NCI-H524 treated with DMSO at 0.1 percent for 48 hours (cell line): Measurements from ENCODE around the gene SPRYD4.
"Not testable (repeated sequence)": the region's sequence is repeated elsewhere in the genome, so short reads cannot be mapped to it uniquely, and the experiment has no call there.

Experiments
- DNase-seq: peaks from one replicate; lab custom pipeline; 2025; lab: John Stamatoyannopoulos, UW

Gene SPRYD4

DNA sequence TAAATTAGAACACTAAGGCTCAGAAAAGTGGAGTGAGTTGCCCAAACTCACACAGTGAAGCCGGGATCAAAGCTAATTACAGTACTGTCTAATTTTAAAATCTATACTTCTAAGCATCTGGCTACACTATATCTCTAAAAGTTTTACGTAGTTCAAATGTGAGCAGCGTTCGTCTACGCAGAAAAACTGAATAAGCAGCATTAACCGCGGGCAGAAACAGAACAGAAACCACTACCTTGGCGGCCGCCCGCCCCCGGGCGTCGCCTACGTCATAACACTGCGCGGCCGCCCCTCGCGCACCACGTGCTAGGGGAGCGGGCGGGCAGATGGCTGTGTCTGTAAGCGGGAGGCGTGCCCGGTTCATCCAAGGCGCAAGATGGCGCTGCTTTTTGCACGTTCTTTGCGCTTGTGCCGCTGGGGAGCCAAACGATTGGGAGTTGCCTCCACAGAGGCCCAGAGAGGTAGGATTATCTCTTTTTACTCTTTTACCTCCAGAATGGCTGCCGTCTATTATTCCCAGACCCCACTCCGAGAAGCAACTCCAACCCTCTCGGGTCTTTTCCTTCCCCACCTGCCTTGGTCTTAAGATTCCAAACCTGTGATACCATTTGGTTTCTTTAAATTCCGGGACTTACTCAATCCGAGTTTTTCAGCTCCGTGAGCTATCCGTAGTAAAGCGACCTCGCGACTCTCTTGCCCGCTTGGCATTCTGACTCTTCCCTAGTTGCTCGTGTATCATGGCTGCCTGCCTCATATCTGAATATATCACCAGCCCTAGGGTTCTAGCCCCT, at the start of gene SPRYD4:
Gene SPRYD4, plus strand, starts transcription at position 363 of the 791 bp plus-strand sequence. Its CDS starts 14 bp downstream, at position 377.
- DNase-seq: peak; percentile 55

DNA sequence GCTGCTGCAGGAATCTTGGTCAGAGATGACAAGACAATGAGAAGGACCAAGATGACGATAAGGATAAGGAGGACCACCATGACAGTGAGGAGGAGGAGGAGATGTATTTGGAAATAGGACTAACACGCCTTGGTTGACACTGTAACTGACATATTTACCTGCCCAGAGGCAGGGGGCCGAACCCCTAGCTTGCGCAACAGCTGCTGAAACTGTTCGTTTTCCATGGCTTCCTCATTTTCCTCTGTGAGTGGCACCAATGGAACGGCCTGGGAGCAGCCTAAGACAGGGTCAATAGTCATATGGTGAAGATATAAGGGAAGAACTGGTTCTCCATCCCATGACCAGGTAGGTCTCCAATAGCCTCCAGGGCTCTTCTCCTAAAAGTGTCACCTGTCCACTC, 48.0 kb upstream of the SPRYD4 start:
- no peak for DNase-seq

DNA sequence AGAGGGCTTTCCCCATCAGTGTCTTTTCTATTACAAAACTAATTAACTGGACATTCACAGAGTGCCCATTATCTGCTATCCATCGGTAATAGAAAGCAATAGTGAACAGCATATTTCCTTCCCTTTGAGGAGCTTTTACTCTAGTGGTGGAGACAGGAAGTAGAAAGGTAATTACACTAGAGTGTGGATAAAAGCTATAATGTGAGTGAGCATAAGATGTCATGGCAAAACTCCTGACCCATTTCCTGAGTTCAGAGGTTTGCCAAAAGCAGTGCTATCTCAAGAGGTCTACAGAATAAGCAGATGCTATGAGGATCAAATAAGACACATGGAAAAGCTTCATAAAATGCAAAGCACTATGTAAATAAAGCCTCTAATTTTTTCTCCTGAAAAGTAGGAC, 43.2 kb upstream of the SPRYD4 start:
- DNase-seq: no peak

DNA sequence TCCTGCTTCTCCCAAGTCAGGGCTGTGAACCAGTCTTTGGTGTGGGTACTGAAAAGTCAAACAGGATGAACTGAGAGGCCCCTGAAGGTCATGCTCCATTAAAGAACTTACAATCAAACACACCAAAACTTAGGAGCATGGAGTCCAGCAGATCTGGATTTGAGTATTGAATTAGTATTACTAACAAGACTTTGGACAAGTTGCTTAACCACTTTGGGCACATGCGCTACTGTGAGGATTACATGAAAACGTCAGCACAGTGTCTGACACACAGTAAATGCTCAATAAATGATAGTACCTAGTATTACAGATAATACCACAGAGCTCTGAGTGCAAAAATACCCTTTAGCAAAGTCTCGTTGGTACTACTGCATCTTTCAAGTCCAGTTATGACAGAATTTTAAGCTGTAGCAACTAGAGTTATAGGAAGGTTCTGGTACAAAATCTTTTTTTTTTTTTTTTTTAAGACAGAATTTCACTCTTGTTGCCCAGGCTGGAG, 42.4 kb upstream of the SPRYD4 start:
- DNase-seq: no peak

DNA sequence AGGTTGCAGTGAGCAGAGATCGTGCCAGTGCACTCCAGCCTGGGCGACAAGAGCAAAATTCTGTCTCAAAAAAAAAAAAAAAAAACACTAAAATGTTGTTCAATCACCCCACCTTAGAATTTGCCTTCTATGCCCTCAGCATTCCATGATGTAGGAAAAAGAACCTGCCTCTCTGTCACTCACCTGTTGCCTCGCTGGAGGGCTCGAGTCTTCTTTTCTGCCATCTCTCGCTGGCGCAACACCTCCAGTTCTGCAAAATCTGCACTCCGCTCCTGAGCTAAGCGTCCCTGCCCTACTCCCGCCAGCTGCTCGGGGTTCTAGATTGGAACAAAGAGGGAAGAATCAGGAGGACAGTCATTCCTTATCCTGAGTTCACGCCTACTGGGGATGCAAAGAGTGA, 37.1 kb upstream of the SPRYD4 start:
- no peak for DNase-seq

DNA sequence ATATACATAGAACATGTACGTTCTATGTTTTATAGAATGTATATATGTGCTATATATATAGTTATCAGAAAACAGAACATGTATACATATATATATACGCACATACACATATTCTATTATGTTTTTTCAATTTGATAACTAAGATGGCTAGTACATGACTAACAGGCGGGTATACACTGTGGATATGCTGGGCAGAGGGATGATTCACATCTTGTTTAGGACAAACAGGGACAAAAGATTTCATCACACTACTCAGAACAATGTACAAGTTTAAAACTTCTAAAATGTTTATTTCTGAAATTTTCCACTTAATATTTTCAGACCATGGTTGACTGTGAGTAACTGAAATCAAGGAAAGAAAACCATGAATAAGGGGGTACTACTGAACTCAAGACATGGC, 36.5 kb upstream of the SPRYD4 start:
- DNase-seq: no peak

DNA sequence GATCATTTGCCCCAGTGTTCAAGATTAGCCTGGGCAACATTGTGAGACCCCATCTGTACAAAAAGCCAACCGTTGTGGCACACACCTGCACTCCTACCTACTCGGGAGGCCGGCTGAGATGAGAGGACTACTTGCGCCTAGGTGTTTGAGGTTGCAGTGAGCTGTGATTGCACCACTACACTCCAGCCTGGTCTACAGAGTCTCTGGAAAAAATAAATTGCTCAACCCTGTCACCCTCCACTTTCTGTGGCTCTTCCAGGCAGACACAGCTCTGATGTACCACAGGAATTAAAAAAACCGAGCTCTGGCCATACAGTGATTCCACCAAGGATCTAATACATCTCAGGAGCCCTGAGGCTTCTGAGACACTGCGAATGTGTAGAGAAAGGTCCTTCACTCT, 33.5 kb upstream of the SPRYD4 start:
- no peak for DNase-seq

DNA sequence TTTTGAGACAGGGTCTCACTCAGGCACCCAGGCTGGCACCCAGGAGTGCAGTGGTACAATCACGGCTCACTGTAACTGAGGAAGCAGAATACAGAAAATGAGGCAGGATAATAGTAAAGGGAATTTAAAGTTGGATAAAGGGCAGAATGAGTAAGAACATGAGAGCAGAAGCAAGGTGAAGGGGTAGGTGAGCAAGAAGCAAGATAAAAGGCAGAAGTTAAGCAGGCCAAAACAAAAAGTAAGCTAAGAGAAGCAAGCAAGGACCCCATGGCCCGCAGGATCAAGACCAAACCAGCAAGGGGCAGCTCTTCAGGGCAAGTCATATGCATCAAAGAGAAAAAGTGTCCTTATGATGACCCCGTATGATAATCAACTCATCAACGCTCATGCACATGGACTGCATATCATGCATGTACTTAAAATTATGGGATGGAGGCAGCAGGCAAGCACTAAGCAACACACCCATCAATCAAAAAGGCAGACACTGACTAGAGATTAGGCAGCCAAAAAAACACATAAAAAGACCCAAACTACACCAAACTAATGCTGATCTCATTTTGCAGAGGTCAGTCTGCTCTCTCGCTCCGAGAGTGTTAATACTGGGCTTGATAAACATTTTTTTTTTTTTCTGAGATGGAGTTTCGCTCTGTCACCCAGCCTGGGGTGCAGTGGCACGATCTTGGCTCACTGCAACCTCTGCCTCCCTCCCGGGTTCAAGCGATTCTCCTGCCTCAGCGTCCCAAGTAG, 30.8 kb upstream of the SPRYD4 start:
- DNase-seq: no peak

DNA sequence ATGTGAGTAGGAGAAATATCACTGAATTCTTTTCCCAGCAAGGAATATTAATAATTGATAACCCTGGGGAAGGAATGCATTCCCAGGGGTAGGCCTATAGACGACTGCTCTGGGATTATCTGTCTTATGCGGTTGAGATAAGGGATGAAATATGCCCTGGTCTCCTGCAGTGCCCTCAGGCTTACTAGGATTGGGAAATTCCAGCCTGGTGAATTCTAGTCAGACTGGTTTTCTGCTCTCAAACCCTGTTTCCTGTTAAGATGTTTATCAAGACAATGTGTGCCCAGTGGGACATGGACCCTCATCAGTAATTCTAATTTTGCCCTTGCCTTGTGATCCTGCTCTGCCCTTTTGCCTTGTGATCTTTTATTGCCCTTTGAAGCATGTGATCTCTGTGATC, 25.2 kb upstream of the SPRYD4 start:
- DNase-seq: not testable (repeated sequence)

DNA sequence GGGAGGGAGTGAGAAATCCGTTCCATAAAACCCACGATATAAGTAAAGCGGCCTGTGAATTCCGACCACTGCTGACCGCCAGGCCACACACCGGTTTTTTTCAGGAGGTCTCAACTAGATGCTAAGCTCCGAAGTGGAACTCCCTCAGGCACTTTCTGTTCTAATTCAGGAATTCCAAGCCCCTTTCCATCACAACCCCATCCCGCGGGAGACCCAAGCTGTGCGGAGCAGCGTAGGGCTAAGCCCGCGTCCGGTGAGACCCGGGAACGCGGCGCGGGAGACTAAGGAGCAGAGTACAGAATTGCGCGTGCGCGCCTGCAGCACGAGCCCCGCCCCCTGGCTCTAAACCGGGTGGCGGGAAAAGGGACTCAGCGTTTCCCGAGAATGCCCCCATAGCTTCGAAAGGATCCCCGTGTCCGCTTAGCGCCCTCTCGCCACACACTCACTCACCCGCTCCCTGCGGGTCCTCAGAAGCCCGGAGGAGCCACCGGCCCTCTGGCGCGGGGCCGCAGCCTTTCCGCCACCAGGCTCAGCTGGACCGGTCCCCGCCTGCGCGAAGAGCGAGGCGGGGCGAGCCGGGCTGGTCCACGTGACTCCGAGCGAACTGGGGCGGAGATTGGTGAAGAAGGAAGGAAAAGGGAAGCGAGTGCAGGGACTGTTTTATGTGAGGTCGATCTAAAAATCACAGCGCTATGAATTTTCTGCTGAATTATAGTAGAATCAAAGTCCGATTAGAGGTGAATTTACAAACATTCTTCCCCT, 19.3 kb upstream of the SPRYD4 start, which contains the start of gene TIMELESS:
Gene TIMELESS, minus strand, starts transcription at position 567 of the 762 bp plus-strand sequence. CDS start 15,256 bp downstream, outside the sequence.
- DNase-seq: peak; percentile 61

DNA sequence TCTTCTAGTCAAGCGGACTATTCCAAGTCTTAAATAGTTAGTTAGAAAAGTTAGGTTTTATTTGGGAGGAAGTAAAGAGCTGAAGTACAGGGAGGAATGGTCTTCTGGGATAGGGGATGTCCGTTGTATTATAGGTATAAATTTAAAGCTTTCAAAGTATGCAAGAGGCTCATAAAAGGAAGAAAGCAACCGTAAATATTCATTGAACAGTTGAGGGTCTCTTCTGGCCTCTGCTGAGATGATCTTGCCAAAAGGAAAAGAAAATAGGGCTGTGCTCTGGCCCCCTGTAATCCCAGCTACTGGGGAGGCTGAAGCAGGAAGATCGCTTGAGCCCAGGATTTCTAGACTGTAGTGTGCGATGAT, 18.8 kb upstream of the SPRYD4 start:
- DNase-seq: no peak

DNA sequence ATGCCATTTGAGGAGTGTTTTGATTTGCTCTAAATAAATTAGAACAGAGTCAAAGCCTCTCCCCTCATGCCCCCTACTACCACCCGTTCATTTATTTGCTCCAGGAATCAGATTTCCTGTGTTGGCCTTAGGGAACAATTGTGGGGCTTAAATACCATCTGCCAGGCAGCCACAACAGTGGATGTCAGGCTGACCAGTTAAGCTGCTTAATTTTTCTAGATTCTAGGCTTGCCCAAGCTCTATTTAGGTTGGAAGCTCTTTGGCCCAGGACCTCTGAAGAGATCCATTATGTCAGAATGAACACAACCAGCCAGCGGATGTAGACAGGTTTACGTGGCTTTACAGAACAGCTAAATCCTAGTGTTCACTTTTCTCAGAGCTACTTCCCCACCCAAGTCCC, 18.1 kb upstream of the SPRYD4 start:
- DNase-seq: peak; percentile 75

DNA sequence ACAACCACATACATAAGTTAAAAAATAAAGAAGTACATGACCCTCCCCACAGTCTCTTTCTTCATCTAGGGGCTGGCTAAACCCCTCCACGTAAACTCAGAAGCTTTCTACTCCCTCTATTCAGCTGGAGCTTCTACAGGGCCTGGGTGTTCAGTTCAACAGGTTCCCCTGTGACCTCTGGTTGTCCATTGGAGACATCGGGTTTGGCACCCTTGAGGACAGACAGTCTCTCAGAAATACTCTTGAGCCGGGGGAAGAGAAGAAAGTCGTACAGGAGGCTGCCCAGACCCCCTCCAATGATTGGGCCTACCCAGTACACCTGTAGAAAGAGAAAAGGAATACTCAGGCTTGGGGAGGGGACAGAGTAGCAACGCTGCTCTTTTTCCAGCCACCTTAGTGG, 17.2 kb upstream of the SPRYD4 start:
- DNase-seq: no peak

DNA sequence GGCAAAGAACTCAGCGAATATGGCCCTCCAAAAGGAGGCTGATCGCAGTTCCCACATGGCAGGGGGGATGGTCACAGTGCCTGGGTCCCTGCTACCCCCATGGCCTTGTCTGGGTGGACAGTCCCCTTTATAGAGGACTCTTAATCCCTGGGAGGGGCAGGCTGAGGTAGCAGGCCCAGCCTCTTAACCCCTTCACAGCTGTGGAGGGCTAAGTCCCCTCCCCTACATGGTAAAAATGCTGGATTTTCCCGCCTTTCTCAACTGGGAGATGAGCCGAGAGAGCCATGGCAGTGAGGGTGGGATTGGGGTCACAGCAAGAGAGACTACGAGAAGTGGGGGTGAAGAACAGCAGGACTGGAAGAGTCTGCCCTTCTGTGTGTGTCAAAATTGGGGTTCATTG, 13.8 kb upstream of the SPRYD4 start, which contains the start of gene MIP:
Gene MIP, minus strand, starts transcription at position 101 of the 400 bp plus-strand sequence. Its CDS starts 44 bp downstream, at position 57.
- DNase-seq: no peak

DNA sequence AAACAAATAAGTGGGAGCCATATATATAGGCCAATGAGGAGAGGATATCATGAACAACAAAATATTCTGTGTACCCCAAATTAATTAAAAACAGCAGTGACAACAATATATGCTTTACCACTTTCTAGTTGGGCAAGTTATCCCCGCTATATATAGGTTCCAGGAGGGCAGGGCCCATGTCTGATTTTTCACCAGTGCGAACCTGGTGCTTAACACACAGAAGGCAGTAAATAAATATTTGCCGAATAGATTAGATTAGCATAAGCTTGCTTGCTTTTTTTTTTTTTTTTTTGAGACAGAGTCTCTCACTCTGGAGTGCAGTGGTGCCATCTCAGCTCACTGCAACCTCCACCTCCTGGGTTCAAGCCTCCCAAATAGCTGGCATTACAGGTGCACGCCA, 10.6 kb upstream of the SPRYD4 start:
- DNase-seq: no peak

DNA sequence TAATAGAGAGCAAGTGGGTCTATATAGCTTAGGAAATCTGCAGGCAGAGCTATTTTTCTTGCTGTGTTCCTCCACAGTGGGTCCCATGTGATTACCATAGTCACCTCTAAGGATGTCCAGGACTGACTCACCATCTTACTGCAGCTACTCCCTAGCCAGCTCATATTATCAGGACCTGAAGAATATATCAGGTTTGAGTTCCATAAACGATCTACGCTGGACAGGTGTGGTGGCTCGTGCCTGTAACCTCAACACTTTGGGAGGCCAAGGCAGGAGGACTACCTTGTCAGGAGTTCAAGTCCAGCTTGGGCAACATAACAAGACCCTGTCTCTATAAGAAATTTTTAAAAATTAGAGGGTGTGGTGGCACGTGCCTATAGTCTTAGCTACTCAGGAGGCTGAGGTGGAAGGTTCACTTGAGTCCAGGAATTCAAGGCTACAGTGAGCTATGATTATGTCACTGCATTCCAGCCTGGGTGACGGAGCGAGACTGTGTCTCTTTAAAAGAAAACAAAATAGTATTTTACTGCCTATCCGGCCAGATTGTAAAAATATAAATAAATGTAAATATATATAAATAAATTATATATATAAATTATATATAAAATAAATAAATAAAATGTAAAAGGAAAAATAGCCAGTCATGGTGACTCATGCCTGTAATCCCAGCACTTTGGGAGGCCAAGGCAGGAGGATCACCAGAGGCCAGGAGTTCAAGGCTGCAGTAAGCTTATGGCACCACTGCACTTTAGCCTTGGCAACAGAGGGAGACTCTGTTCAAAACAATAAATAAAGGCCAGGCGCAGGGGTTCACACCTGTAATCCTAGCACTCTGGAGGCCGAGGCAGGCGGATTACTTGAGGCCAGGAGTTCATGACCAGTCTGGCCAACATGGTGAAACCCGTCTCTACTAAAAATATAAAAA, 6.9 kb upstream of the SPRYD4 start:
- DNase-seq: no peak

DNA sequence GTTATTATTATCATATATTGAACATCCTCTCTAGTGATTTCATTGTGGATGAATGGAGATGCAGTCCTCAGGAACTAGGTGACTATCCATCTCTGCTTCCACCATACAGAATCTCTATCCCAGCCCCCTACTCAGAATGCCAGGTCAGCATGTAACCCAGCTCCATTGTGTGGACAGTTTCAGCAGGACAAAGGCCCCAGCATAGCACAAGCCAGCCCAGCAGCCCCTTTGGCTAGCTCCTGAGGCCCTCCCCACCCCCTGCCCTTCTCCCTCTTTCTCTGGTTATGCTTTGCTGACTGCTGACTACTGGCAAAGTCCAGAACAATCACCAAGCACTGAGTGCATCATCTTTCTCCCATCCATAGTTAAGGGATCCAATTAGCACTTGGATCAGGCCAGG, 5.8 kb upstream of the SPRYD4 start:
- DNase-seq: no peak

DNA sequence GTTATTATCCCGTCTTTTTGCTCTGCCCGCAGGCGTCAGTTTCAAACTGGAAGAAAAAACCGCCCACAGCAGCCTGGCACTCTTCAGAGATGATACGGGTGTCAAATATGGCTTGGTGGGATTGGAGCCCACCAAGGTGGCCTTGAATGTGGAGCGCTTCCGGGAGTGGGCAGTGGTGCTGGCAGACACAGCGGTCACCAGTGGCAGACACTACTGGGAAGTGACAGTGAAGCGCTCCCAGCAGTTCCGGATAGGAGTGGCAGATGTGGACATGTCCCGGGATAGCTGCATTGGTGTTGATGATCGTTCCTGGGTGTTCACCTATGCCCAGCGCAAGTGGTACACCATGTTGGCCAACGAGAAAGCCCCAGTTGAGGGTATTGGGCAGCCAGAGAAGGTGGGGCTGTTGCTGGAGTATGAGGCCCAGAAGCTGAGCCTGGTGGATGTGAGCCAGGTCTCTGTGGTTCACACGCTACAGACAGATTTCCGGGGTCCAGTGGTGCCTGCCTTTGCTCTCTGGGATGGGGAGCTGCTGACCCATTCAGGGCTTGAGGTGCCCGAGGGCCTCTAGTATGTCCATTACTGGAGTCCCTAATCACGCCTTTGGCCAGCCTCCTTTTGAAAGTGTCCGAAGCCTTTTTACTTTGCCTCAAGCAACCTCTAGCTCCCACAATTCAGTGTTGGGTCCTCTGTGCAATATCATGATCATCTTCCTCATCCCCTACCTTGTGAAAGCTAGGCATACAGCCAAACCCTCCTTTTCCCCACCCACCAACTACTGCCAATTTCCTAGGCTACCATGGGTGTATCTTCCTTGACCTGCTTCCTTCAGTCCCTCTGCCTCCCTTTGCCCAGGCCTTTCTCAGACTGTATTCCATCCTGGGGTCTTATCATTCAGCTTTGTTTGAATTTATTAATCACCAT, 891 bp downstream of the SPRYD4 start:
- no peak for DNase-seq

DNA sequence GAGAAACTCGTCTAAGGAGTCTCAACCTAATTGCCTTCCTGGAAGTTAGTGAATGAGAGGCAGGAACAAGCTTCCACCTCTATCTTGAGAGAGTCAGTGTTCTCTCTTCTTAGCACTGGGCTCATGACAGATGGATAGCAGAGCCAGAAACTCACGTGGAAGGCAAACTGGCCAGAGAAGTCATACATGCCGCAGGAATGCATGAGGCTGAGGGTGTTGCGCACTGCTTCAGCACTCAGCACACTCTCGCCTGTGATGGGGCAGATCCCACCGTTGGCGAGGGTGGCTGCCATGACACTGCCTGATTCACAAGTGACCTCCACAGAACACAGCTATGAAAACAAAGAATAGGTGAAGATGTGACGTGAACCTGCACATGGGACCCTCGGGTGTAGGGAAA, 6.0 kb downstream of the SPRYD4 start:
- no peak for DNase-seq

DNA sequence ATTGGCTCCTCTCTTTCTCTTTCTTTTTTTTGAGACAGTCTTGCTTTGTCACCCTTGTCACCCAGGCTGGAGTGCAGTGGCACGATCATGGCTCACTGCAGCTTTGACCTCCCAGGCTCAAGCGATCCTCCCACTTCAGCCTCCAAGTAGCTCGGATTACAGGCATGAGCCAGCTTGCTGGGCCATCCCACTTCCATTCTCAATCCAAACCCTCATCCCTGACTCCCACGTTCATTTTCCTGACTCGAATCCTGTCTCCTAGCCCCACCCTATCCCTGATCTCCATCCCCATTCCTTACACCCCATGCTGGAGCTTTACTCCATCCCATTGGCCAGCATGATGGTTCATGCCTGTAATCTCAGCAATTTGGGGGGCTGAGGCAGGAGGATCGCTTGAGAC, 7.8 kb downstream of the SPRYD4 start:
- DNase-seq: no peak
